Measurements from ENCODE around the gene ZDHHC11.
"Not testable (repeated sequence)": the region's sequence is repeated elsewhere in the genome, so short reads cannot be mapped to it uniquely, and the experiment has no call there.

Gene ZDHHC11

GRCh38 chr5:759111-759751 lies 91.6 kb downstream of the ZDHHC11 start:
- intact Hi-C loops (cut with micrococcal nuclease) = no loop called here
- Mint-ChIP-seq H3K4me1 (ENCODE audit: low read depth) (no peaks in the 10 kb centered on the region), H3K9me3 (no peaks in the 10 kb centered on the region), H3K27ac (no peak overlapping the region), H3K4me3 (no peak overlapping the region), H3K27me3 (peaks cover 7% of the 10 kb centered on the region), H3K36me3 (ENCODE audit: low read depth) (no peaks in the 10 kb centered on the region)

- Mint-ChIP-seq H3K27me3 (peaks cover 7% of the 10 kb centered on the region), H3K9me3 (no peaks in the 10 kb centered on the region), H3K4me3 (no peak overlapping the region), H3K4me1 (ENCODE audit: low read depth) (no peaks in the 10 kb centered on the region), H3K36me3 (ENCODE audit: low read depth) (no peaks in the 10 kb centered on the region), H3K27ac (no peak overlapping the region)
- intact Hi-C loops (cut with micrococcal nuclease) = no loop called here
Observed at GRCh38 chr5:758698-759053, 92.1 kb downstream of the ZDHHC11 start.

GRCh38 chr5:757931-758697 lies 92.7 kb downstream of the ZDHHC11 start:
- no peaks in the 10 kb centered on the region for H3K9me3 Mint-ChIP-seq
- H3K4me1 Mint-ChIP-seq (ENCODE audit: low read depth) = no peaks in the 10 kb centered on the region
- no peak overlapping the region for H3K27ac Mint-ChIP-seq
- H3K4me3 Mint-ChIP-seq = no peak overlapping the region
- H3K27me3 Mint-ChIP-seq = peaks cover 7% of the 10 kb centered on the region
- no peaks in the 10 kb centered on the region for H3K36me3 Mint-ChIP-seq (ENCODE audit: low read depth)
- intact Hi-C loops (cut with micrococcal nuclease) = no loop called here

GRCh38 chr5:757346-757930 lies 93.3 kb downstream of the ZDHHC11 start:
- no peak overlapping the region for H3K4me3 Mint-ChIP-seq
- no peaks in the 10 kb centered on the region for H3K9me3 Mint-ChIP-seq
- no peaks in the 10 kb centered on the region for H3K36me3 Mint-ChIP-seq (ENCODE audit: low read depth)
- H3K4me1 Mint-ChIP-seq (ENCODE audit: low read depth) = no peaks in the 10 kb centered on the region
- intact Hi-C loops (cut with micrococcal nuclease) = no loop called here
- H3K27me3 Mint-ChIP-seq = peaks cover 7% of the 10 kb centered on the region
- H3K27ac Mint-ChIP-seq = no peak overlapping the region

- peaks cover 6% of the 10 kb centered on the region for H3K27me3 Mint-ChIP-seq
- no peaks in the 10 kb centered on the region for H3K9me3 Mint-ChIP-seq
- H3K36me3 Mint-ChIP-seq (ENCODE audit: low read depth) = no peaks in the 10 kb centered on the region
- intact Hi-C loops (cut with micrococcal nuclease) = no loop called here
- H3K4me1 Mint-ChIP-seq (ENCODE audit: low read depth) = no peaks in the 10 kb centered on the region
- no peak overlapping the region for H3K27ac Mint-ChIP-seq
- H3K4me3 Mint-ChIP-seq = no peak overlapping the region
Observed at GRCh38 chr5:756865-757345, 93.9 kb downstream of the ZDHHC11 start.

- Mint-ChIP-seq H3K4me1 (ENCODE audit: low read depth) (no peaks in the 10 kb centered on the region), H3K4me3 (no peak overlapping the region), H3K27ac (no peak overlapping the region), H3K9me3 (no peaks in the 10 kb centered on the region), H3K27me3 (peaks cover 5% of the 10 kb centered on the region), H3K36me3 (ENCODE audit: low read depth) (no peaks in the 10 kb centered on the region)
- intact Hi-C loops (cut with micrococcal nuclease) = no loop called here
Observed at GRCh38 chr5:756171-756570, 94.6 kb downstream of the ZDHHC11 start.

- H3K9me3 Mint-ChIP-seq; intact Hi-C loops (cut with micrococcal nuclease); H3K27me3 Mint-ChIP-seq; H3K4me3 Mint-ChIP-seq; H3K36me3 Mint-ChIP-seq (ENCODE audit: low read depth); H3K27ac Mint-ChIP-seq; H3K4me1 Mint-ChIP-seq (ENCODE audit: low read depth): not testable (repeated sequence)
Observed at GRCh38 chr5:754143-754632, 96.6 kb downstream of the ZDHHC11 start.

GRCh38 chr5:753567-754142 lies 97.1 kb downstream of the ZDHHC11 start:
- H3K4me1 Mint-ChIP-seq (ENCODE audit: low read depth); H3K9me3 Mint-ChIP-seq; H3K27me3 Mint-ChIP-seq; H3K4me3 Mint-ChIP-seq; H3K27ac Mint-ChIP-seq; intact Hi-C loops (cut with micrococcal nuclease); H3K36me3 Mint-ChIP-seq (ENCODE audit: low read depth): not testable (repeated sequence)

GRCh38 chr5:752532-753115 lies 98.2 kb downstream of the ZDHHC11 start:
- H3K27me3 Mint-ChIP-seq; H3K36me3 Mint-ChIP-seq (ENCODE audit: low read depth); intact Hi-C loops (cut with micrococcal nuclease); H3K4me3 Mint-ChIP-seq; H3K4me1 Mint-ChIP-seq (ENCODE audit: low read depth); H3K27ac Mint-ChIP-seq; H3K9me3 Mint-ChIP-seq: not testable (repeated sequence)

GRCh38 chr5:751992-752391 lies 98.8 kb downstream of the ZDHHC11 start:
- H3K9me3 Mint-ChIP-seq = not testable (repeated sequence)

GRCh38 chr5:751496-751895 lies 99.3 kb downstream of the ZDHHC11 start:
- no peaks in the 10 kb centered on the region for H3K27me3 Mint-ChIP-seq
- H3K4me1 Mint-ChIP-seq (ENCODE audit: low read depth) = no peaks in the 10 kb centered on the region
- H3K27ac Mint-ChIP-seq = no peak overlapping the region
- intact Hi-C loops (cut with micrococcal nuclease) = no loop called here
- H3K9me3 Mint-ChIP-seq = no peaks in the 10 kb centered on the region
- no peak overlapping the region for H3K4me3 Mint-ChIP-seq
- H3K36me3 Mint-ChIP-seq (ENCODE audit: low read depth) = no peaks in the 10 kb centered on the region

More at GRCh38 chr5:751992-752391, 98.8 kb downstream of the ZDHHC11 start:
- H3K36me3 Mint-ChIP-seq (ENCODE audit: low read depth); intact Hi-C loops (cut with micrococcal nuclease); H3K4me3 Mint-ChIP-seq; H3K27ac Mint-ChIP-seq; H3K4me1 Mint-ChIP-seq (ENCODE audit: low read depth); H3K27me3 Mint-ChIP-seq: not testable (repeated sequence)

- intact Hi-C loops (cut with micrococcal nuclease); H3K27me3 Mint-ChIP-seq; H3K4me1 Mint-ChIP-seq (ENCODE audit: low read depth); H3K9me3 Mint-ChIP-seq; H3K4me3 Mint-ChIP-seq; H3K36me3 Mint-ChIP-seq (ENCODE audit: low read depth); H3K27ac Mint-ChIP-seq: not testable (repeated sequence)
Observed at GRCh38 chr5:750226-750625, 100.6 kb downstream of the ZDHHC11 start.

- Mint-ChIP-seq H3K4me1 (ENCODE audit: low read depth) (no peaks in the 10 kb centered on the region), H3K27me3 (no peaks in the 10 kb centered on the region), H3K9me3 (no peaks in the 10 kb centered on the region), H3K36me3 (ENCODE audit: low read depth) (no peaks in the 10 kb centered on the region), H3K4me3 (no peak overlapping the region), H3K27ac (no peak overlapping the region)
- intact Hi-C loops (cut with micrococcal nuclease) = no loop called here
Observed at GRCh38 chr5:749101-749670, 101.6 kb downstream of the ZDHHC11 start.
